Omental fat pad (tissue), 4 donors: ENCODE results near the gene KLHL30. TPM values are rescaled to one million over a fixed set of nuclear protein-coding genes. Genes with fewer than 3 reads are reported as not detected.

Experiments used
- ATAC-seq: fragments of 150-250 bp; one replicate; pipeline ENCODE4 v1.9.1; 2016; ENCODE audit warnings: mild to moderate bottlenecking, moderate library complexity; ENCODE audit not compliant: low FRiP score
- DNase-seq: peaks from one replicate; pipeline ENCODE4 v3.0.0-alpha.2; 2019; ENCODE audit warnings: low spot score
- CTCF ChIP-seq, 3 donors: fragments of 450-650 bp; IDR thresholded peaks; one replicate each; pipeline ENCODE4 v1.5.1; 2016 to 2017; ENCODE audit warnings: antibody characterized with exemption in 3 of 3, mild to moderate bottlenecking in 3 of 3, moderate library complexity in 2 of 3
- total RNA-seq, 4 donors: library from RNA; depleted of rRNA; stranded (reverse); fragments of >200 nt; gene quantifications; one replicate each; pipeline ENCODE4 v1.1.0, GENCODE V29; 2016

The KLHL30 gene
- total RNA-seq, 4 donors from 2014 or later, result 0.28 to 1.6 (median 0.57) TPM

DNA sequence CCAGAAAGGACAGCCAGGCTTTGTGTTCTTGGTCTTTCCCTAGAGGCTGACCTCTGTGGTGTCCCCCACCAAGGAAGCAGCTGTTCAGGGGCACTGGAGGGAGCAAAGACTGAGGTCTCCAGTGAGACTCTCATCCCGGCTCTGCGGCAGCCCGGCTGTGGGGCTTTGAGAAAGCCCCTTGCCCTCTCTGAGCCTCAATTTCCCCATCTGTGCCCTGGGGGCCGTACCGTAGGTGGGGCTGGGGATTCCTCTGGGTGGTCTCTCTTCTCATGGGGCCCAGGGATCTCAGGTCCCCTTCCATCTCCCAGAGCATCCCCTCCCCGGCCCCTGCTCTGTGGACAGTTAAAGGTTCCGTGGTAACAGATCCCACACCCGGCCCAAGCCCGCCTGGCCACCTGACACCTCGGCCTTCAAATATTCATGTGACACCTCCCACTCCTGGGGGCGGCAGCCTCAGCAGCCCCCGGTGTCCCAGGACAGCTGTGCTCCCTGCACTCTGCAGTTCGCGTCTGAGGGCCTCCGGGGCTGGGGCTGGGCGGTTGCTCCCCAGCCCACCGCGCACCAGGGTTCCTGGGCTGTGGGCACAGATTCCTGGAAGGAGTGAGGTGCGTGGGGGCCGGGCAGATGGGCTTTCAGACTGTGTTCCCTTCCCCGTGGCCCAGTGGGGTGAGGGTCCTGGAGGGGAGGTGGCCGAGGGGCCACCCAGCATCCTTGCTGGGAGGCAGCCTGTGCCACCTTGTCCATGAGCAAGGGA, 15.1 kb upstream of the KLHL30 start:
- DNase-seq, result no peak

DNA sequence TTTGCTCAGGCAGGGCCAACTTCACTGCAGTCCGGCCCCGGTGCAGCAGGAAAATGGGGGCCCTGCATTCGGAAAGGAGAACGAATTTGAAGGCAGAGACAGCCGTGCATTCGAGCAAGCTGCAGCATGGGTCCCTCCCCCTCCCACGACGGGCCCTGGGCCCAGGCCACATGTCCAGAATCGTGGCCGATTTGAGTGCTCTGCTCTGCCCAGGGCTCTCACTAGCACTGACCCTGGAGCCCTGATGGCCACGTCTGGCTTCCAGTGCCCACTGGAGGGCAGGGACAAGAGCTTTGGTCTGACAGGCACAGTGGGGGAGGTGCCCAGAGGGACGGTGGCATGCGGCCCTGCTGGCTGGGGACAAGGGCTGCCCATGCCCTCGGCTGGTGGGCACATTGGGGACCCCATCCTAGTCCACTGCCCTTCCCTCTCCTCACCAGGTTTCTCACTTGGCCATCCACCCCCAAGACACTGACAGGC, 14.4 kb upstream of the KLHL30 start:
- no peak for TF ChIP-seq CTCF (IDR thresholded peaks at IDR 0.05)
- DNase-seq (no peak), ATAC-seq (no peak)

More for the DNA sequence above, 15.1 kb upstream of the KLHL30 start:
- no peak for ATAC-seq
- no peak for TF ChIP-seq CTCF (IDR thresholded peaks at IDR 0.05)

DNA sequence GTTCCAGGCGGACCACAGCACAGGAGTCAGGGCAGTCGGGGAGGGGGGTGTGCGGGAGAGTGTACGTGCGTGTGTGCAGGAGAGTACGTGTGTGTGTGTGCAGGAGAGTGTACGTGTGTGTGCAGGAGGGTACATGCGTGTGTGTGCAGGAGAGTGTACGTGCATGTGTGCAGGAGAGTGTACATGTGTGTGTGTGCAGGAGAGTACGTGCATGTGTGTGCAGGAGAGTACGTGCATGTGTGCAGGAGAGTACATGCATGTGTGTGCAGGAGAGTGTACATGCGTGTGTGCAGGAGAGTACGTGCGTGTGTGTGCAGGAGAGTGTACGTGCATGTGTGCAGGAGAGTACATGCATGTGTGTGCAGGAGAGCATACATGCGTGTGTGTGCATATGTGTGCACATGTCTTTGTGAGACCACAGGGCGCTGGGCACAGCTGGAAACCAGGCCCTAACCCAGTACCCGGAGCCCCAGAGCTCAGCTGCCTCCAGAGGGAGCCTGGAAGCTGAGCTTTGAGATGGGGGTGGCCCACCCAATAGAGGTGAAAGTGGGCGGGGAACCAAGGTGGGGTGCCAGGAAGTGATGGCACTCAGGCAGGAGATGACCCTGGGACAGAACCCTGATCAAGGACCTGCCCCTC, 13.9 kb upstream of the KLHL30 start:
- DNase-seq (no peak), ATAC-seq (no peak)
- TF ChIP-seq CTCF (IDR thresholded peaks at IDR 0.05), result no peak

- no peak for TF ChIP-seq CTCF (IDR thresholded peaks at IDR 0.05)
- ATAC-seq (no peak), DNase-seq (no peak)
Measured at GRCh38 chr2:238125127-238125885, 13.2 kb upstream of the KLHL30 start.

GRCh38 chr2:238126338-238126737, 12.1 kb upstream of the KLHL30 start:
- DNase-seq (no peak), ATAC-seq (no peak)
- no peak for TF ChIP-seq CTCF (IDR thresholded peaks at IDR 0.05)

DNA sequence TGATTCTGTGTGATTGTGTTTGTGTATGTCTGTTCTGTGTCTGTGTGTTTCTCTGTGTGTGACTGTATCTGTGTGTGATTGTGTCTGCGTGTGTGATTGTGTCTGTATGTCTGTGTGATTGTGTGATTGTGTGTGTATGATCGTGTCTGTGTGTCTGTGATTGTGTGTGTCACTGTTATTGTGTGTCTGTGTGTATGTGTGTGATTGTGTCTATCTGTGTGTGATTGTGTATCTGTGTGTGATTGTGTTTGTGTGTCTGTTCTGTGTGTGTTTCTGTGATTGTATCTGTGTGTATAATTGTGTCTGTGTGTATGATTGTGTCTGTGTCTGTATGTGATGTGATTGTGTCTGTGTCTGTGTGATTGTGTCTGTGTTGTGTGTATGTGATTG, 11.7 kb upstream of the KLHL30 start:
- ATAC-seq (no peak), DNase-seq (no peak)
- no peak for TF ChIP-seq CTCF (IDR thresholded peaks at IDR 0.05)
